Keratinocyte (primary cell): ENCODE results near the gene CHP1. TPM values are rescaled to one million over a fixed set of nuclear protein-coding genes. Genes with fewer than 3 reads are reported as not detected.
"Not testable (repeated sequence)": the region's sequence is repeated elsewhere in the genome, so short reads cannot be mapped to it uniquely, and the experiment has no call there.

Experiments
- DNase-seq: peaks from one replicate; pipeline ENCODE4 v3.0.0-alpha.2; 2011; ENCODE audit warnings: low read depth, missing footprints, low spot score
- FAIRE-seq: peaks from 2 replicates; lab custom pipeline; 2011; peaks lifted over from hg19 to GRCh38; lab: Jason Lieb, UNC
- H2AFZ ChIP-seq: 2 replicates; pipeline ENCODE4 v1.6.0; 2012; ENCODE audit warnings: low read length, control low read depth, inconsistent platforms; ENCODE audit not compliant: control insufficient read depth
- H3K27ac ChIP-seq: 2 replicates; pipeline ENCODE4 v1.5.1; 2011; ENCODE audit warnings: low read length; ENCODE audit not compliant: control insufficient read depth, insufficient read depth
- H3K27me3 ChIP-seq: 3 replicates; pipeline ENCODE4 v1.6.0; 2011; ENCODE audit warnings: low read length; ENCODE audit not compliant: control insufficient read depth, insufficient read depth; ENCODE audit errors: extremely low read depth
- H3K36me3 ChIP-seq, 2 experiments: 2 replicates in 1 of 2; 3 replicates in 1 of 2; pipeline ENCODE4 v1.5.1; 2011; ENCODE audit warnings: low read length in 2 of 2, mild to moderate bottlenecking in 1 of 2; ENCODE audit not compliant: control insufficient read depth in 2 of 2, insufficient read depth in 2 of 2; ENCODE audit errors: extremely low read depth in 1 of 2
- H3K4me1 ChIP-seq: 3 replicates; pipeline ENCODE4 v1.5.1; 2011; ENCODE audit warnings: low read length; ENCODE audit not compliant: control insufficient read depth, insufficient read depth; ENCODE audit errors: extremely low read depth
- H3K4me2 ChIP-seq: 3 replicates; pipeline ENCODE4 v1.6.0; 2011; ENCODE audit warnings: low read depth, low read length; ENCODE audit not compliant: control insufficient read depth, insufficient read depth; ENCODE audit errors: extremely low read depth
- H3K4me3 ChIP-seq, 3 experiments: fragments of 200-600 bp in 1 of 3; sonication (generic) in 1 of 3; 2 replicates in 2 of 3; 3 replicates in 1 of 3; pipeline ENCODE4 v1.5.1; 2011 to 2016; ENCODE audit warnings: low read length in 3 of 3, mild to moderate bottlenecking in 3 of 3, control low read depth in 2 of 3, inconsistent platforms in 1 of 3, low read depth in 1 of 3, mixed read lengths in 1 of 3, mixed run types in 1 of 3, moderate library complexity in 1 of 3; ENCODE audit not compliant: control insufficient read depth in 2 of 3, insufficient read depth in 2 of 3; ENCODE audit errors: extremely low read depth in 1 of 3
- H3K79me2 ChIP-seq: 2 replicates; pipeline ENCODE4 v1.6.0; 2012; ENCODE audit warnings: low read length; ENCODE audit not compliant: control insufficient read depth, insufficient read depth
- H3K9ac ChIP-seq: 3 replicates; pipeline ENCODE4 v1.6.0; 2011; ENCODE audit warnings: low read length; ENCODE audit not compliant: control insufficient read depth, insufficient read depth; ENCODE audit errors: extremely low read depth
- H3K9me1 ChIP-seq: 3 replicates; pipeline ENCODE4 v1.6.0; 2011; ENCODE audit warnings: low read length; ENCODE audit not compliant: control insufficient read depth, insufficient read depth; ENCODE audit errors: extremely low read depth
- H3K9me3 ChIP-seq: 2 replicates; pipeline ENCODE4 v1.5.1; 2012; ENCODE audit warnings: low read depth, low read length; ENCODE audit not compliant: control insufficient read depth
- H4K20me1 ChIP-seq: 3 replicates; pipeline ENCODE4 v1.6.0; 2011; ENCODE audit warnings: low read length; ENCODE audit not compliant: control insufficient read depth, insufficient read depth; ENCODE audit errors: extremely low read depth
- EZH2 ChIP-seq: IDR thresholded peaks from one replicate; pipeline ENCODE4 v1.6.1; 2012; ENCODE audit warnings: inconsistent platforms, mild to moderate bottlenecking, low read length, moderate library complexity
- dilution Hi-C: fragments of 300-500 bp; cut with MboI; formaldehyde crosslinking; loops from one replicate; pipeline ENCODE4 v1.7.0; 2020; ENCODE audit warnings: low sequenced_read_pairs; ENCODE audit not compliant: extremely low pct_ligation_motif_present
- polyA plus RNA-seq, 5 experiments: library from polyadenylated mRNA; depleted of rRNA in 3 of 5; stranded (reverse) in 3 of 5; stranded (forward) in 1 of 5; unstranded in 1 of 5; fragments of >200 nt; gene quantifications; 1 replicate in 1 of 5; 2 replicates in 3 of 5; 3 replicates in 1 of 5; pipeline versions ENCODE4 v1.2.1 to v1.2.3, GENCODE V29; 2011 to 2012; ENCODE audit warnings: missing spikeins in 2 of 5, low read depth in 1 of 5, low replicate concordance in 1 of 5
- TF ChIP-seq, protein P1 (sequence below), 3 experiments: IDR thresholded peaks in 1 of 3; conservative IDR thresholded peaks in 1 of 3; optimal IDR thresholded peaks in 1 of 3; 2 replicates in 2 of 3; 3 replicates in 1 of 3; pipeline versions ENCODE3 to v1.5.1; 2011; ENCODE audit warnings: low read length in 3 of 3, mild to moderate bottlenecking in 3 of 3, moderate library complexity in 2 of 3, control low read depth in 1 of 3, inconsistent platforms in 1 of 3; ENCODE audit not compliant: insufficient read depth in 2 of 3; ENCODE audit errors: extremely low read depth in 1 of 3

Gene CHP1
- polyA plus RNA-seq, 1 donor (not counting 4 experiments of a cell fraction or from before 2014, with no cell fraction given): 98.5 TPM

DNA sequence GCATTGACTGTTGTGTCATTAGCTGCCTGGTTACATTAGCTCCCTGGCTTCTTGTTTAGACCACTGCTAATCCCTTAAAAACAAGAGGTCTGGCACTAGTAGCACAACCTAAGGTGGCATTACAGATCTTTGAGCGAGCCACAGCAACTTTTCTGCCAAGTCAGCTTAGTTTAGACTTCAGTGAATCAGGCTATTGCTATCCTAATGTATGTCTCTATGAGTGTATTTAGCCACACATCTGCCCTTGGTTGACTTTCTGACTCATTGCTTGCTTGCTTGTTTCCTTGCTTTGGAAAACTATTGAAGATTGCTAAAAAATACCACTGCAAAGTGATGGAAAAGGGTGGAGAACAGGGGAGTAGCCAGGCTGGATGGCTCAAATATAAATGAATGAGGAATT is 50.2 kb downstream of the CHP1 start:
- Histone ChIP-seq H3K27ac (no peak overlapping the region), H3K4me1 (peaks cover 15% of the 10 kb centered on the region), H3K9ac (no peak overlapping the region), H3K9me1 (no peaks in the 10 kb centered on the region), H4K20me1 (no peaks in the 10 kb centered on the region), H3K36me3 (peaks cover 12 to 16% of the 10 kb centered on the region in 2 experiments), H3K9me3 (no peaks in the 10 kb centered on the region), H3K4me2 (no peak overlapping the region), H3K27me3 (no peaks in the 10 kb centered on the region), H3K79me2 (peaks cover 24% of the 10 kb centered on the region), H3K4me3 (no peak overlapping the region), H2AFZ (no peak overlapping the region)
- DNase-seq (peak; percentile 44), FAIRE-seq (no peak)
- dilution Hi-C loops: no loop called here
- no peak for TF ChIP-seq EZH2
- TF ChIP-seq, protein P1, sequence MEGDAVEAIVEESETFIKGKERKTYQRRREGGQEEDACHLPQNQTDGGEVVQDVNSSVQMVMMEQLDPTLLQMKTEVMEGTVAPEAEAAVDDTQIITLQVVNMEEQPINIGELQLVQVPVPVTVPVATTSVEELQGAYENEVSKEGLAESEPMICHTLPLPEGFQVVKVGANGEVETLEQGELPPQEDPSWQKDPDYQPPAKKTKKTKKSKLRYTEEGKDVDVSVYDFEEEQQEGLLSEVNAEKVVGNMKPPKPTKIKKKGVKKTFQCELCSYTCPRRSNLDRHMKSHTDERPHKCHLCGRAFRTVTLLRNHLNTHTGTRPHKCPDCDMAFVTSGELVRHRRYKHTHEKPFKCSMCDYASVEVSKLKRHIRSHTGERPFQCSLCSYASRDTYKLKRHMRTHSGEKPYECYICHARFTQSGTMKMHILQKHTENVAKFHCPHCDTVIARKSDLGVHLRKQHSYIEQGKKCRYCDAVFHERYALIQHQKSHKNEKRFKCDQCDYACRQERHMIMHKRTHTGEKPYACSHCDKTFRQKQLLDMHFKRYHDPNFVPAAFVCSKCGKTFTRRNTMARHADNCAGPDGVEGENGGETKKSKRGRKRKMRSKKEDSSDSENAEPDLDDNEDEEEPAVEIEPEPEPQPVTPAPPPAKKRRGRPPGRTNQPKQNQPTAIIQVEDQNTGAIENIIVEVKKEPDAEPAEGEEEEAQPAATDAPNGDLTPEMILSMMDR (optimal IDR thresholded peaks at IDR 0.05 in 1 of 3, IDR thresholded peaks at IDR 0.05 in 1 of 3, conservative IDR thresholded peaks at IDR 0.05 in 1 of 3; ENCODE audit: extremely low read depth in 1 of 3, insufficient read depth in 2 of 3, low read length in 3 of 3): no peak

DNA sequence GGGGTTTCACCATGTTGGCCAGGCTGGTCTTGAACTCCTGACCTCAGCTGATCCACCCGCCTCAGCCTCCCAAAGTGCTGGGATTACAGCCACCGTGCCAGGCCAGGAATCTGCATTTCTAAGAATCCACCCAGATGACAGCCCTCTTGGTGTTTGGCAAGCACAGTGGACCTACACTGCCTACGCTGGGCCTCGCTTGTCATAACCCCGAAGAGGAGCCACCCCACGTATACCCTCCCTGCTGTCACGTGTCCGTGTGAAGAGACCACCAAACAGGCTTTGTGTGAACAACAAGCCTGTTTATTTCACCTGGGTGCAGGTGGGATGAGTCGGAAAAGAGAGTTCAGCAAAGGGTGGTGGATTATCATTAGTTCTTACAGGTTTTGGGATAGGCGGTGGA is 51.4 kb downstream of the CHP1 start:
- dilution Hi-C loops, FAIRE-seq, H4K20me1 ChIP-seq, DNase-seq, H2AFZ ChIP-seq, H3K4me3 ChIP-seq, H3K9ac ChIP-seq, H3K27me3 ChIP-seq, H3K4me2 ChIP-seq, H3K9me1 ChIP-seq, H3K9me3 ChIP-seq, H3K27ac ChIP-seq: not testable (repeated sequence)
- H3K79me2 ChIP-seq: peaks cover 34% of the 10 kb centered on the region
- peaks cover 15% of the 10 kb centered on the region for H3K4me1 ChIP-seq
- peaks cover 16 to 20% of the 10 kb centered on the region in 2 experiments for H3K36me3 ChIP-seq

DNA sequence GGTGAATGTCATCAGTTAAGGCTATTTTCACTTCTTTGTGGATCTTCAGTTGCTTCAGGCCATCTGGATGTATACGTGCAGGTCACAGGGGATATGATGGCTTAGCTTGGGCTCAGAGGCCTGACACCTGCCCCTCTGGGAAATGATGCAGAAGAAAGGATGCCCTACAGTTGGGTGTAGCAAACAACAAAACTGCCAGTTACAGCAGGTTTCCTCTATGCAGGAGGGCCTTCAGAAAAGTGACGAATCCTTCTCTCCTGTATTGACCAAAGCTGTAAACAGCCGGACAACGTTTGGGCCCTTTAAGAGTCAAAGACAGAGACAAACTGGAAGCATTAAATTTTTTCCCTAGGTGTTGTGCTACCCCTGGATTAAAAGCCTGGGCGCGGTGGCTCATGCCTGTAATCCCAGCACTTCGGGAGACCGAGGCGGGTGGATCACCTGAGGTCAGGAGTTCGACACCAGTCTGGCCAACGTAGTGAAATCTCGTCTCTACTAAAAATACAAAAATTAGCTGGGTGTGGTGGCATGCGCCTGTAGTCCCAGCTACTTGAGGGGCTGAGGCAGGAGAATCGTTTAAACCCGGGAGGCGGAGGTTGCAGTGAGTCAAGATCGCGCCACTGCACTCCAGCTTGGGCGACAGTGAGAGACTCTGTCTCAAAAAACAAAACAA is 52.0 kb downstream of the CHP1 start:
- Histone ChIP-seq H3K4me1 (peaks cover 15% of the 10 kb centered on the region), H3K4me3 (peak overlapping the region in 1 of 3 experiments; percentile 97), H3K79me2 (peaks cover 36% of the 10 kb centered on the region), H3K36me3 (peaks cover 15 to 24% of the 10 kb centered on the region in 2 experiments), H3K27ac (peak overlapping the region; percentile 80), H2AFZ (peak overlapping the region; percentile 45), H3K4me2 (peak overlapping the region; percentile 49), H3K9ac (peak overlapping the region; percentile 90)
- dilution Hi-C loops, H4K20me1 ChIP-seq, H3K9me1 ChIP-seq, H3K9me3 ChIP-seq, DNase-seq, FAIRE-seq, H3K27me3 ChIP-seq: not testable (repeated sequence)
